Activated naive CD8-positive, alpha-beta T cell treated with anti-CD3 and anti-CD28 coated beads for 36 hours (primary cell): ENCODE results near the gene SCGB3A1. TPM values are rescaled to one million over a fixed set of nuclear protein-coding genes. Genes with fewer than 3 reads are reported as not detected.

Experiments used
- DNase-seq: peaks from one replicate; pipeline ENCODE4 v3.0.0; 2021
- H3K27ac Mint-ChIP-seq: one replicate; pipeline ENCODE4 v1.8.0; 2022; ENCODE audit warnings: mild to moderate bottlenecking, moderate library complexity, mixed read lengths
- H3K27me3 Mint-ChIP-seq: one replicate; pipeline ENCODE4 v1.8.0; 2022; ENCODE audit warnings: mild to moderate bottlenecking, mixed read lengths
- H3K36me3 Mint-ChIP-seq: one replicate; pipeline ENCODE4 v1.8.0; 2021; ENCODE audit warnings: mild to moderate bottlenecking, mixed read lengths
- H3K4me1 Mint-ChIP-seq: one replicate; pipeline ENCODE4 v1.8.0; 2021; ENCODE audit warnings: mixed read lengths
- H3K4me3 Mint-ChIP-seq: one replicate; pipeline ENCODE4 v1.8.0; 2022; ENCODE audit warnings: mild to moderate bottlenecking, moderate library complexity, mixed read lengths
- H3K9me3 Mint-ChIP-seq: one replicate; pipeline ENCODE4 v1.8.0; 2022; ENCODE audit warnings: mixed read lengths
- total RNA-seq, 2 experiments: library from RNA; stranded (reverse); gene quantifications; one replicate each; pipeline ENCODE4 v1.2.3, GENCODE V29; 2021

The SCGB3A1 gene
- total RNA-seq, 2 experiments from 2014 or later, result 1.1 to 1.7 TPM

- Mint-ChIP-seq H3K36me3 (peaks cover 46% of the 10 kb centered on the region), H3K4me1 (peaks cover 19% of the 10 kb centered on the region), H3K27ac (no peak overlapping the region), H3K27me3 (no peaks in the 10 kb centered on the region), H3K9me3 (no peaks in the 10 kb centered on the region), H3K4me3 (no peak overlapping the region)
- no peak for DNase-seq
Observed at GRCh38 chr5:180541710-180542109, 49.6 kb downstream of the SCGB3A1 start.

Other genes starting within 250 kb of the SCGB3A1 start
- gene GFPT2, start 238.2 kb downstream of the SCGB3A1 start, total RNA-seq, result under 1 TPM; 0.10 to 0.18 TPM
- gene CNOT6, start 97.1 kb downstream of the SCGB3A1 start, total RNA-seq, result 10 to 100 TPM; 35.4 to 37.5 TPM
- 1 to 10 TPM; 5.2 to 6.0 TPM for gene FLT4, start 58.1 kb upstream of the SCGB3A1 start, total RNA-seq
- not detected for gene OR2Y1, start 148.6 kb upstream of the SCGB3A1 start, total RNA-seq
- 100 to 1,000 TPM in 1 of 2 experiments, 10 to 100 TPM in 1; 99.1 to 101 TPM for gene MGAT1, start 211.3 kb upstream of the SCGB3A1 start, total RNA-seq